Measurements from ENCODE around the gene GTSE1. TPM values are rescaled to one million over a fixed set of nuclear protein-coding genes. Genes with fewer than 3 reads are reported as not detected.

Gene GTSE1
- polyA plus RNA-seq, 1 donor (not counting 4 experiments of a cell fraction or from before 2014, with no cell fraction given): 4.7 TPM

DNA sequence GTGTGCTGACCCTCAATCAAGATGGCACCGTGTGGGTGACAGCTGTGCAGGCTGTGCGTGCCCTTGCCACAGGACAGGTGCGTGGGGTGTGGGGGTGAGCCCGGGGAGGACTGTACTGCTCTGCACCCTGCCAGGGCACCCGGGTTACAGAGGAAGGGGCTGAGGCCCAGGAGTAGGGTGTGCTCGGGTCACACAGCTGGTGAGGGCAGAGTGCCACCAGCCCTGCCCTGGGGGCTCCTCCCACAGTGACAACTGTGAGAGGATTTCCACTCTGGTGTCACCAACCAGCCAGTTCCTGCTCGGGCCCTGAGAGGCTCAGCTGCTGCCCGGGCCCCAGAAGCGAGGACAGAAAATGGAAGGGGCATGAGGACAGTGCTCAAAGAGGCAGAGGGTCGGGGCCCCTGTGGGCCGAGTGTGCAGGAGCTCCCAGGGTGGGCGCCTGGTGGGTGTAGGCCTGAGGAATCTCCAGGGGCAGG lies 59.4 kb downstream of the GTSE1 start:
- Histone ChIP-seq H2AFZ (ENCODE audit: control insufficient read depth, low read length) (no peak overlapping the region), H3K36me3 (ENCODE audit: control insufficient read depth in 2 of 2, extremely low read depth in 1 of 2, insufficient read depth in 2 of 2, low read length in 2 of 2) (peaks cover 41 to 47% of the 10 kb centered on the region in 2 experiments), H3K27me3 (ENCODE audit: control insufficient read depth, extremely low read depth, insufficient read depth, low read length) (no peaks in the 10 kb centered on the region), H3K4me3 (ENCODE audit: control insufficient read depth in 2 of 3, extremely low read depth in 1 of 3, insufficient read depth in 2 of 3, low read depth in 1 of 3, low read length in 3 of 3) (no peak overlapping the region), H3K4me1 (ENCODE audit: control insufficient read depth, extremely low read depth, insufficient read depth, low read length) (peaks cover 21% of the 10 kb centered on the region), H3K9me3 (ENCODE audit: control insufficient read depth, low read depth, low read length) (no peaks in the 10 kb centered on the region), H3K4me2 (ENCODE audit: control insufficient read depth, extremely low read depth, insufficient read depth, low read depth, low read length) (no peak overlapping the region), H3K9ac (ENCODE audit: control insufficient read depth, extremely low read depth, insufficient read depth, low read length) (no peak overlapping the region), H4K20me1 (ENCODE audit: control insufficient read depth, extremely low read depth, insufficient read depth, low read length) (peaks cover 6% of the 10 kb centered on the region), H3K79me2 (ENCODE audit: control insufficient read depth, insufficient read depth, low read length) (no peaks in the 10 kb centered on the region), H3K9me1 (ENCODE audit: control insufficient read depth, extremely low read depth, insufficient read depth, low read length) (peaks cover 7% of the 10 kb centered on the region), H3K27ac (ENCODE audit: control insufficient read depth, insufficient read depth, low read length) (no peak overlapping the region)
- no peak for FAIRE-seq
- no peak for DNase-seq (ENCODE audit: low read depth, low spot score)
- dilution Hi-C loops (cut with MboI; ENCODE audit: extremely low pct_ligation_motif_present, low sequenced_read_pairs): no loop called here
- TF ChIP-seq, protein P1, sequence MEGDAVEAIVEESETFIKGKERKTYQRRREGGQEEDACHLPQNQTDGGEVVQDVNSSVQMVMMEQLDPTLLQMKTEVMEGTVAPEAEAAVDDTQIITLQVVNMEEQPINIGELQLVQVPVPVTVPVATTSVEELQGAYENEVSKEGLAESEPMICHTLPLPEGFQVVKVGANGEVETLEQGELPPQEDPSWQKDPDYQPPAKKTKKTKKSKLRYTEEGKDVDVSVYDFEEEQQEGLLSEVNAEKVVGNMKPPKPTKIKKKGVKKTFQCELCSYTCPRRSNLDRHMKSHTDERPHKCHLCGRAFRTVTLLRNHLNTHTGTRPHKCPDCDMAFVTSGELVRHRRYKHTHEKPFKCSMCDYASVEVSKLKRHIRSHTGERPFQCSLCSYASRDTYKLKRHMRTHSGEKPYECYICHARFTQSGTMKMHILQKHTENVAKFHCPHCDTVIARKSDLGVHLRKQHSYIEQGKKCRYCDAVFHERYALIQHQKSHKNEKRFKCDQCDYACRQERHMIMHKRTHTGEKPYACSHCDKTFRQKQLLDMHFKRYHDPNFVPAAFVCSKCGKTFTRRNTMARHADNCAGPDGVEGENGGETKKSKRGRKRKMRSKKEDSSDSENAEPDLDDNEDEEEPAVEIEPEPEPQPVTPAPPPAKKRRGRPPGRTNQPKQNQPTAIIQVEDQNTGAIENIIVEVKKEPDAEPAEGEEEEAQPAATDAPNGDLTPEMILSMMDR (optimal IDR thresholded peaks at IDR 0.05 in 1 of 3, IDR thresholded peaks at IDR 0.05 in 1 of 3, conservative IDR thresholded peaks at IDR 0.05 in 1 of 3; ENCODE audit: extremely low read depth in 1 of 3, insufficient read depth in 2 of 3, low read length in 3 of 3): no peak
- TF ChIP-seq EZH2 (IDR thresholded peaks at IDR 0.05; ENCODE audit: low read length): no peak

DNA sequence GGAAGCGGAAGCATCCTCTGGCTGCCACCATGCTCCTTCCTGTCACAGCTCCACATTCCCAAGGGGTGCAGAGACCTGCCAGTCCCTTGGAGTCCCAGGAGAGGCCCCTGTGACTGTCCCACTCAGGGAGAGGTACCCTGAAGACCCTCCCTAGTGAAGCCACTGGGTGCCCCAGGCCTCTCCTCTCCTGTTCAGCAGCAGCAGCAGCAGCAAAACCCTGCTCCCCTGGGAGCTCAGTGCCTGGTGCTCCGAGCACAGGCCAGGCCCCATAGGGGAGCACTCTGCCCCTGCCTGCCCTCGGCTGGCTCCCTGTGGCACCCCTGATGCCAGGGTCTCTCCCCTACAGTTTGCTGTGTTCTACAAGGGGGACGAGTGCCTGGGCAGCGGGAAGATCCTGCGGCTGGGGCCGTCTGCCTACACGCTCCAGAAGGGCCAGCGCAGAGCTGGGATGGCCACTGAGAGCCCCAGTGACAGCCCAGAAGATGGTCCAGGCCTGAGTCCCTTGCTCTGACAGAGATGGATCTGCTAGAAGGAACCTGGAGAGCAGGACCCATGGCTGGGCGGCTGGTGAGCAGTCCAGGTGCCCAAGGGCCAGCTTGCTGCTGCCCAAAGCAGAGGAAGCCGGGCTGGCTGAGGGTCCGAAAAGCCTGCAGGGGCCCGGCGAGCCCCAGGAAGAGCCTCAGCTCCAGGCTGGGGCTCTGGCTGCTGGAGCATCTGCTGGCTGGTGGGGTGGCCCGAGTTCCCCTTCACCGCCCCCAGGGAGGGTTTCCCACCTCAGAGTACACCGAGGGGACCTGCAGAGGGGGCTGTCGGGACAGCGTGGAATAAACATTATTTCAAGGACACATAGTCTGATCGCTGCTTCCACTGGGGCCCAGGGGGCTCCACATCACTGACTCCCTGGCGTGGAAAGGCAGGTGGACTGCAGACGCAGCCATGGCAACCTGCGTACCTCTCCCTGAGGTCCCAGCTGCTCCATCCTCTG lies 60.1 kb downstream of the GTSE1 start:
- dilution Hi-C loops (cut with MboI; ENCODE audit: extremely low pct_ligation_motif_present, low sequenced_read_pairs): no loop called here
- no peak overlapping the region for H2AFZ ChIP-seq (ENCODE audit: control insufficient read depth, low read length)
- FAIRE-seq (no peak), DNase-seq (ENCODE audit: low read depth, low spot score) (no peak)
- no peaks in the 10 kb centered on the region for H3K27me3 ChIP-seq (ENCODE audit: control insufficient read depth, extremely low read depth, insufficient read depth, low read length)
- TF ChIP-seq, protein P1 (optimal IDR thresholded peaks at IDR 0.05 in 1 of 3, IDR thresholded peaks at IDR 0.05 in 1 of 3, conservative IDR thresholded peaks at IDR 0.05 in 1 of 3; ENCODE audit: extremely low read depth in 1 of 3, insufficient read depth in 2 of 3, low read length in 3 of 3): no peak
- no peak for TF ChIP-seq EZH2 (IDR thresholded peaks at IDR 0.05; ENCODE audit: low read length)
- H3K4me3 ChIP-seq (ENCODE audit: control insufficient read depth in 2 of 3, extremely low read depth in 1 of 3, insufficient read depth in 2 of 3, low read depth in 1 of 3, low read length in 3 of 3): no peak overlapping the region
- H3K4me1 ChIP-seq (ENCODE audit: control insufficient read depth, extremely low read depth, insufficient read depth, low read length): peaks cover 21% of the 10 kb centered on the region
- peaks cover 6% of the 10 kb centered on the region for H4K20me1 ChIP-seq (ENCODE audit: control insufficient read depth, extremely low read depth, insufficient read depth, low read length)
- H3K9me1 ChIP-seq (ENCODE audit: control insufficient read depth, extremely low read depth, insufficient read depth, low read length): peaks cover 7% of the 10 kb centered on the region
- no peak overlapping the region for H3K4me2 ChIP-seq (ENCODE audit: control insufficient read depth, extremely low read depth, insufficient read depth, low read depth, low read length)
- H3K9me3 ChIP-seq (ENCODE audit: control insufficient read depth, low read depth, low read length): no peaks in the 10 kb centered on the region
- H3K79me2 ChIP-seq (ENCODE audit: control insufficient read depth, insufficient read depth, low read length): no peaks in the 10 kb centered on the region
- peaks cover 37 to 43% of the 10 kb centered on the region in 2 experiments for H3K36me3 ChIP-seq (ENCODE audit: control insufficient read depth in 2 of 2, extremely low read depth in 1 of 2, insufficient read depth in 2 of 2, low read length in 2 of 2)
- H3K9ac ChIP-seq (ENCODE audit: control insufficient read depth, extremely low read depth, insufficient read depth, low read length): no peak overlapping the region
- H3K27ac ChIP-seq (ENCODE audit: control insufficient read depth, insufficient read depth, low read length): no peak overlapping the region
